GM21367 (cell line): ENCODE results near the gene CHGA.

Source experiments
- ATAC-seq: cut with Tn5 transposase; IDR thresholded peaks from one replicate; pipeline ENCODE4 v1.9.1; 2021; ENCODE audit not compliant: unreplicated experiment

The CHGA gene

DNA sequence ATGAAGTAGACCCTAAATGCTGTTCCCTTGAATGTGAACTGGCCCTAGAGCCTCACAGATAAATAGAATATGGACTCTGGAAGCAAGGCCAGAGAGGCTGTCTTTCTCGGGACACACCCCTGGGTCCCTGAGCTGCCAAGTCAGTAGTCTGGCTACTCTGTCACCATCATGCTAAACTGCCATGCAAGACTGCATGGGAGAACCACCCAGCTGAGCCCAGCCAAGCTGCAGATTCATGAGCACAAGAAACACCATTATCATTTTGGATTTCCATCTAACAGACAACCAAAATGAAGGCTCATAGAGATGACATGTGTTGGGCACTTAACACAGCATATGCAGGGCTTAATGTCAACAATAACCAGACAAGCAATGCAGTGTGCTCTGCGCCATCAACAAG, 53.3 kb downstream of the CHGA start:
- ATAC-seq, result no peak

DNA sequence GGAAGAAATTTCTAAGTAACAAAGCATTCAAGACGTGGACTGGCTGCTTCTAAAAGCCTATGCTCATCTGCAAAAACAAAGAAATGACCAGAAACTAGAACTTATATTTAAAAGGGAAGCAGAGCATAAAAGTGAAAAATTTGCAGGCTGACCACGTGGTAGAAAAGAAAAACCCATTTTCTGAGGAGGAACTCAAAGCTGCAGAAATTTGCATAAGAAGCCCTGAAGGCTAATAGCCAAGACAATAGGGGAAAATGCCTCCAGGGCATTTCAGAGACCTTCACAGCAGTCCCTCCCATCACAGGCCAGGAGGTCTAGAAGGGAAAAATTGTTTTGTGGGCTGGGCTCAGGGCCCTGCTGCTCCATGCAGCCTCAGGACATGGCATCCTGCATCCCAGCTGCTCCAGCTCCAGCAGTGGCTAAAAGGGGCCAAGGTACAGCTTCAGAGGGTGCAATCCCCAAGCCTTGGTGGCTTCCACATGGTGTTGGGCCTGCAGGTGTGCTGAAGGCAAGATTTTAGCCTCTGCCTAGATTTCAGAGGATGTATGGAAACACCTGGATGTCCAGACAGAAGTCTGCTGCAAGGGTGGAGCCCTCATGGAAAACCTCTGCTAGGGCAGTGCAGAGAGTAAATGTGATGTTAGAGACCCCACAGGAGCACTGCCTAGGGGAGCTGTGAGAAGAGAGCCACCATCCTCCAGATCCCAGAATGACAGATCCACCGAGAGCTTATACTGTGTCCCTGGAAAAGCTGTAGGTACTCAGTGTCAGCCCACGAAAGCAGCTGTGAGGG, 55.5 kb downstream of the CHGA start:
- no peak for ATAC-seq

DNA sequence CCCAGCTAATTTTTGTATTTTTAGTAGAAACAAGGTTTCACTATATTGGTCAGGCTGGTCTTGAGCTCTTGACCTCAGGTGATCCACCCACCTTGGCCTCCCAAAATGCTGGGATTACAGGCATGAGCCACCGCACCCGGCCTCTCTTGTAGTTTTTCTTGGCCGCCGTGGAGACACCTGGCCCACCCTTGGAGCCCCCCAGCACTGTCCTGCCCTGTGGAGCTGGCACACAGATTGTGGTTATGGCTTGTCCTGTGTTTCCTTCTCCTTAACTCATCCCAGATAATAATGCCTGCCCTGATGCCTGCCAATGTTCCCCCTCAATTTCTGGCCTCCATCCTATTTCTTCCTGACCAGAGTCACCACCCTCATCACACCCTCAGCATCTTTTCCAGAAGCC, 57.9 kb downstream of the CHGA start:
- no peak for ATAC-seq

DNA sequence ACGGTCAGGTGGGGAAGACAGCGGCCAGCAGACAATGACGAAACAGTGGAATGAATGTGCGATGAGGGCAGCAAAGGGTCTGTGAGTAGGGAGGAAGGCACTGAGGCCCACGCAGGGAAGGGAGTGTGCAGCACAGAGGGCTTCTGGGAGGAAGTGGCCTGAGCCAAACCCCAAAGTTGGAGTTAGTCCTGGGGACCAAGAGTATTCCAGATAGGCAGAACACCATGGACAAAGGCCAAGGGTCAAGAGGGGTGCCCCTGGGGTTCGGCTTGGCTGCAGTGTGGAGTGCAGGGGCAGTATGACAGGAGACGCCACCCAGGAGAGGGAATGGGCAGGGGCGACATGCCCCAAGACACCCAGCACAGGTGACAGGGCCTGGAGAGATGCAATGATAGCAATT, 58.8 kb downstream of the CHGA start:
- no peak for ATAC-seq

DNA sequence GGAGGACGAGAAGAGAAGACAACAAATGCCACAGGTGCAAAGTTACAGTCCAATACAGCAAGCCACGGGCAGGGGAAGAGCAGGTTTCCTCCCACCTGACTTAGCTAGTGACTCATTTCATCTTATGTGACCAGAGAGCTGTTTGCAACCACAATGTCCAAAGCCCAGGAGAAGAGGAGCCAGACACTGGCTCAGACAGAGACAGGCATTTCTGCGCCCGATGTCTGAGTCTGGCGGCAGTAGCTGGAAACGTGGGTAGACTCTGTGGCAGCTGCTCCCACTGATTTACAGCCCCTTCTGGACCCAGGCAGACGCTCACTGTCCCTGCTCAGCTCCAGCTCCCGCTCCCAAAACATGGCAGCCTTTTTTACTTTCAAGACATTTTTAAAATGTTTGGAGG, 60.0 kb downstream of the CHGA start:
- ATAC-seq, result no peak

DNA sequence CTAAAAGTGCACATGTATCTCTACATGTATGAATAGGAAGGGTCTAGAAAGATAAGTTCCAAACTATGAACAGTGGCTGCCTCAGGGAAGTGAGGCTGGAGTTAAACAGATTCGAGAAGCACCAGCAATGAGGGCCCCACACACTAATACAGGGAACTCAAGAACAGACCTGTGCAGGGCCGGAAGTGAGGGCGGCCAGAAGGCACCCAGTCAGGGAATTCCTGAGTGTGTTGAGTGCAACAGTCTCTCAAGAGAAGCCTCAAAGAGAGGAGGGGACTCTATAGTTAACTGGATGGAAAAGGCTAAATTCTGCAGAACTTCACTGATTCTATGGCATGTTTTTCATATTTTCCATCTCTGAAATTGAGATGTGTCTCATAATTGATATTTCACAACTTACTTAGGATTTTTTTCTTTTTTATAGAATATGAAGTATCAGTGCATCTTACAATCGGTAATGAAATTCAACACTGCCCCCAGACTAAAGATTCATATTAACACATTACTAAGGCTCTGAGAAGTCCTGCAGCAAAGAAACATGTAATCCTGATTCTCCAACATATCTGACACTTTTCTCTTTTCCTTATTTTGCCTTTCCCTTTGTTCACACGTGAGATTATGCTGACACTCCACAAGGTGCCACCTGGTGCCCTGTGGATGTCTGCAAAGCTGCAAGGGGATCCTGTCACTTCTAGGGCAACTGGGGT, 61.3 kb downstream of the CHGA start:
- no peak for ATAC-seq
